ENCODE data around the gene C12orf57.

C12orf57 gene

GRCh38 chr12:6948873-6949594 lies 5.2 kb downstream of the C12orf57 start:
- TF ChIP-seq CTCF (IDR thresholded peaks at IDR 0.05; ENCODE audit: borderline replicate concordance, control extremely low read depth, extremely low read depth, insufficient read depth, missing control alignments) = no peak
- in situ Hi-C loops (cut with MboI; ENCODE audit: low sequenced_read_pairs, unreplicated experiment) = loop anchor here (25.0 kb wide), 1 partner anchor 163 kb away; the partner anchor contains the start of gene C1RL
- no peak for DNase-seq (ENCODE audit: low spot score)

GRCh38 chr12:6950401-6950801 lies 6.6 kb downstream of the C12orf57 start:
- DNase-seq (ENCODE audit: low spot score) = peak; percentile 45
- in situ Hi-C loops (cut with MboI; ENCODE audit: low sequenced_read_pairs, unreplicated experiment) = no loop called here
- peak; percentile 41 for TF ChIP-seq CTCF (IDR thresholded peaks at IDR 0.05; ENCODE audit: borderline replicate concordance, control extremely low read depth, extremely low read depth, insufficient read depth, missing control alignments)

GRCh38 chr12:6950811-6951540 lies 7.2 kb downstream of the C12orf57 start, which contains the start of gene PTPN6:
Gene PTPN6, plus strand, starts transcription at chr12:6951356. Its CDS starts 157 bp downstream, at chr12:6951513.
- peak; percentile 71 for DNase-seq (ENCODE audit: low spot score)
- in situ Hi-C loops (cut with MboI; ENCODE audit: low sequenced_read_pairs, unreplicated experiment) = no loop called here
- no peak for TF ChIP-seq CTCF (IDR thresholded peaks at IDR 0.05; ENCODE audit: borderline replicate concordance, control extremely low read depth, extremely low read depth, insufficient read depth, missing control alignments)

GRCh38 chr12:6951551-6952120 lies 7.8 kb downstream of the C12orf57 start:
- TF ChIP-seq CTCF (IDR thresholded peaks at IDR 0.05; ENCODE audit: borderline replicate concordance, control extremely low read depth, extremely low read depth, insufficient read depth, missing control alignments) = no peak
- peak; percentile 28 for DNase-seq (ENCODE audit: low spot score)
- in situ Hi-C loops (cut with MboI; ENCODE audit: low sequenced_read_pairs, unreplicated experiment) = no loop called here

GRCh38 chr12:6952121-6952862 lies 8.5 kb downstream of the C12orf57 start:
- in situ Hi-C loops (cut with MboI; ENCODE audit: low sequenced_read_pairs, unreplicated experiment) = no loop called here
- DNase-seq (ENCODE audit: low spot score) = no peak
- no peak for TF ChIP-seq CTCF (IDR thresholded peaks at IDR 0.05; ENCODE audit: borderline replicate concordance, control extremely low read depth, extremely low read depth, insufficient read depth, missing control alignments)

GRCh38 chr12:6952863-6953441 lies 9.1 kb downstream of the C12orf57 start:
- TF ChIP-seq CTCF (IDR thresholded peaks at IDR 0.05; ENCODE audit: borderline replicate concordance, control extremely low read depth, extremely low read depth, insufficient read depth, missing control alignments) = no peak
- in situ Hi-C loops (cut with MboI; ENCODE audit: low sequenced_read_pairs, unreplicated experiment) = no loop called here
- DNase-seq (ENCODE audit: low spot score) = no peak
